ENCODE measurements around the gene CIT.

CIT gene

DNA sequence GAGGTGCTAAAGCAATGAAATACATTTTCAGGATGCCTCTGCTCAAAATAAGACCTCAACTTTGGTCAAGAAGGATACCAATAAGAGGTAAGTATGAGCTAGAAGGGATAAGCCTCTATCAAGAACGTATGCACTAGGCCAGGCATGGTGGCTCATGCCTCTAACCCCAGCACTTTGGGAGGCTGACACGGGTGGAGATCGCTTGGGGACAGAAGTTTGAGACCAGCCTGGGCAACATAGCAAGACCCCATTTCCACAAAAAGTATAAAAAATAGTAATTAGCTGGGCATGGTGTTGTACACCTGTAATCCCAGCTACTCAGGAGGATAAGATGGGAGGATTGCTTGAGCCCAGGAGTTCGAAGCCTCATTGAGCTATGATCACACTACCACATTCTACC is 114.5 kb downstream of the CIT start:
- no peak overlapping the region for H3K4me3 ChIP-seq (ENCODE audit: low read length)
- DNase-seq (ENCODE audit: low read depth, low spot score): no peak

DNA sequence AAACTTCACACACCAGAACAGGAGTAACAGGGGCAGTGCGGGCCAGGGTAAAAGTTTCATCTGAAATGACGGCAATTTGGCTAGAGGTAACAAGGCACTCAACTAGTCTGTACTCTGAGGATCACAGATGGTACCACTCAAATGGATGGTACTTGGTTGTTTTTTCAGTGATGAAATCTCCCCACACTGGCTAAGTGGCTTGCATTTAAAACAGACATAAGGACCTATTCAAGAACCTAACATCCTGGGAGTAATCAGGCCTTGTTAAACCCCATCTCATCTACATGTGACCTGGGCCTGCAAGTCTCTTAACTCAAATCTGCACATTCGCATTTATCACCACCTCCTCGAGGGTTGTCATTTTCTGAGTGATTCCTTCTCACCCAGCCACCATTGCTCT is 118.4 kb downstream of the CIT start:
- no peak for DNase-seq (ENCODE audit: low read depth, low spot score)
- H3K4me3 ChIP-seq (ENCODE audit: low read length): no peak overlapping the region

DNA sequence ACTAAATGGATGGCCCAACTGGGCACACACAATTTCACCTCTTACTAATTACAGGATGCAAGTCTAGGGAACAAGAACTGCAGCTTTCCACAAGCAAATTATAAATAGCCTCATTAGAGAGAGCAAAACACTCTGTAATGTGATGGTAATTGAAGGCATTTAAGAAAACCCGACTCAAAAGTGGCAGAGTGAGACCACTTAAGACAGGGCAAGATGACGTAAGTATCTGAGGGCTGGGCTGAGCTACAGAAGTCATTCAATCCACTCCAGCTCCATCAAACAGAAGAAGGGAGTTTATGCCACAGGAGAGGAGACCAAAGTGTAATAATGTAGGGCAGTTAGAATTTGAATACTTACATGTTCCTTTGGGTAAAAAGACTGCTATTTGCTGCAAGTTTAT is 118.9 kb downstream of the CIT start:
- no peak overlapping the region for H3K4me3 ChIP-seq (ENCODE audit: low read length)
- DNase-seq (ENCODE audit: low read depth, low spot score): no peak

- no peak for DNase-seq (ENCODE audit: low read depth, low spot score)
- no peak overlapping the region for H3K4me3 ChIP-seq (ENCODE audit: low read length)
These were observed 125.2 kb downstream of the CIT start for GRCh38 chr12:119751961-119752360.

GRCh38 chr12:119749666-119750065 is 127.5 kb downstream of the CIT start:
- DNase-seq (ENCODE audit: low read depth, low spot score): no peak
- H3K4me3 ChIP-seq (ENCODE audit: low read length): no peak overlapping the region

DNA sequence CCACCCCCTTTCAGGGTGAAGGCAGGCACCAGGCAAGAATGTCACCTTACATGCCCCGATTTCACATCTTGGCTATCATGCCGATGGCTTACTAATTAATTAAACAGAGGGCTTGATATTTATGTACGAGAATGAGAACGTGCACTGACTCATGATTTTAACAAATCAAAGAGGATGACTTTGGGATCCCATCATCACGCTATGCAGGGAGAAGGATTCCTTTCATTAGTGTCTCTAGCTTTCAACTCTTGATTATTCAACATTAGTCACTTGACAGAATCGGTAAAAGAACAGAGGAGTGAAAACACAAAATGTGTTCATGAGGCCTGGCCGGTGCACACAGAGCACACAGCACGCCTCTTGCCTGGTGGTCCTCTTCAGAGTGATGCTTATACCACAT is 128.6 kb downstream of the CIT start:
- DNase-seq (ENCODE audit: low read depth, low spot score): no peak
- H3K4me3 ChIP-seq (ENCODE audit: low read length): no peak overlapping the region

- DNase-seq (ENCODE audit: low read depth, low spot score): no peak
- H3K4me3 ChIP-seq (ENCODE audit: low read length): no peak overlapping the region
These were observed 131.0 kb downstream of the CIT start for GRCh38 chr12:119746169-119746568.

GRCh38 chr12:119744900-119745606 is 132.1 kb downstream of the CIT start:
- no peak for DNase-seq (ENCODE audit: low read depth, low spot score)
- H3K4me3 ChIP-seq (ENCODE audit: low read length): no peak overlapping the region

GRCh38 chr12:119742700-119743099 is 134.4 kb downstream of the CIT start:
- DNase-seq (ENCODE audit: low read depth, low spot score): no peak
- H3K4me3 ChIP-seq (ENCODE audit: low read length): no peak overlapping the region

DNA sequence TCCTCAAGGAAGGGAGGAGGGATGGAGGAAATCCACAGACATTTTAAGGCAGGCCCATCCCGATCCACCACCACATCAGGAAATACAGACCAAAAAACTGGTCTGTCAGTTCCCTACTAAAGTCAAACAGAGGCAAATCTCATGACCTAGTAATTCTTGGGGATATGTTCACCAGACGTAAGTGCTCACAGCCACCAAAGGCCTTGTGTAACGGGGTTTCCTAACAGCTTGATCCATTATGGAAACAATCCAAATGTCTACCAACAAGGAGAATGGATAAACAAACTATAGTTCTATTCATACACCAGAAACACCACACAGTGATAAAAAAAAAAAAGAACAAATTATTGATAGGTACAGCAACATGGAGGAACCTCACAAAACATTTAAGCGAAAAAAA is 136.3 kb downstream of the CIT start:
- H3K4me3 ChIP-seq (ENCODE audit: low read length): no peak overlapping the region
- DNase-seq (ENCODE audit: low read depth, low spot score): no peak

DNA sequence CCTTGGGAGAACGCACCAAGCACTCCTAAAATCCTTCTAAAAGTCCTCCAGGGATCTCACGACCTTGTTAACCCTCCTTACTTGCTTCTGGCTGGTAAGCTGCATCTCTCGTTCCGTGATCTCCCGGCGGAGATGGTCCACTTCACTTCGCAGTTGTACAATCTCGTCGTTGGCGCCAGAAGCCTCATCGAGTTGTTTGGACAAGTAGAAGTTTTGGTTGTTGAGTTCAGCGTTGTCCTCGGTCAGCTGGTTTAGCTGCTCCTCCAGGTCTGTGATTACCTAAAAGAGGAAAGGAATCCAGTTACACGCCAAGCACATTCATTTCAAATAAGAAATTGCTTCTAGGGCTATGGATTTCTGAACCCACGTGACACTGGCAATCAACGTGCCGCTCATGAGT is 142.0 kb downstream of the CIT start:
- no peak for DNase-seq (ENCODE audit: low read depth, low spot score)

GRCh38 chr12:119730381-119730780 is 146.7 kb downstream of the CIT start:
- H3K4me3 ChIP-seq (ENCODE audit: low read length): no peak overlapping the region
- no peak for DNase-seq (ENCODE audit: low read depth, low spot score)

More for the DNA sequence above, 142.0 kb downstream of the CIT start:
- no peak overlapping the region for H3K4me3 ChIP-seq (ENCODE audit: low read length)

- DNase-seq (ENCODE audit: low read depth, low spot score): no peak
These were observed 147.2 kb downstream of the CIT start for GRCh38 chr12:119729871-119730270.

DNA sequence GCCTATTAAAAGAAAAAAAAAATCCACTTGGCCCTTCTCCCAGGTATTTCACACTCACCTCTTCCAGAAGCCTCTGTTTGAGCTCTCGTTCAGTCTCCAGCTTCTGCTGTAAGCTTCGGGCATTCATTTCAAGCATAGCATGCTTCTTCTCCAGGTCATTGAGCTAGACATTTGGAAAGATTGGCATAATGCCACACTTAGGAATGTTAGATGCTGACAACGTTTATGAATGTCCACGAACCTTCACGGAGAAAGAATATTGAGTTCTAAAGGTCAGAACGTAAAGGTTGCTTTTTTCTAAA is 148.7 kb downstream of the CIT start:
- DNase-seq (ENCODE audit: low read depth, low spot score): no peak
- no peak overlapping the region for H3K4me3 ChIP-seq (ENCODE audit: low read length)

More at GRCh38 chr12:119729871-119730270, 147.2 kb downstream of the CIT start:
- H3K4me3 ChIP-seq (ENCODE audit: low read length): no peak overlapping the region

DNA sequence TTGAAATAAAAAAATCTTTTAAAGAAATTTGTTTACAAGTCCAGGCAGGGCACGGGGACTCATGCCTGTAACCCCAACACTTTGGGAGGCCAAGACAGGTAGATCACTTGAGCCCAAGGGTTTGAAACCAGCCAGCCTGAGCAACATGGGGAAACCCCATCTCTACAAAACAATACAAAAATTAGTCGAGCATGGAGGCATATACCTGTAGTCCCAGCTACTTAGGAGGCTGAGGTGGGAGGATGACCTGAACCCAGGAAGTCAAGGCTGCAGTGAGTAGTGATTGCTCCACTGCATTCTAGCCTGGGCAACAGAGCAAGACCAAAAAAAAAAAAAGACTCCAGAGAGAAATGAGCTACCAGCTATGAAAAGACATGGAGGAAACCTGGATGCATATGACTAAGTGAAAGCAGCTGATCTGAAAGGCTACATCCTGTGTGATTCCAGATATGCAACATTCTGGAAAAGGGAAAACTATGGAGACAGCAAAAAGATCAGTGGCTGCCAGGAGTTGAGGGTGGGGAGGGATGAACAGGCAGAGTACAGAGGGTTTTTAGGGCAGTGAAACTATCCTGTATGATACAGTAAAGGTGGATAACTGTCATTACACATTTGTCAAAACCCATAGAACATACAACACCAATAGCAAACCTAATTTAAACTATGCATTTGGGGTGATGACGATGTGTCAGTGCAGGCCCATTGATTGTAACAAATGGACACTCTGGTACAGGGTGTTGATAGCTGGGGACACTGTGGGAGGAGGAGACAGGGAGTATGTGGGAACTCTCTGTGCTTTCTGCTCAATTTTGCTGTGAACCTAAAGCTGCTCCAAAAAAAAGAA is 149.3 kb downstream of the CIT start:
- no peak overlapping the region for H3K4me3 ChIP-seq (ENCODE audit: low read length)

DNA sequence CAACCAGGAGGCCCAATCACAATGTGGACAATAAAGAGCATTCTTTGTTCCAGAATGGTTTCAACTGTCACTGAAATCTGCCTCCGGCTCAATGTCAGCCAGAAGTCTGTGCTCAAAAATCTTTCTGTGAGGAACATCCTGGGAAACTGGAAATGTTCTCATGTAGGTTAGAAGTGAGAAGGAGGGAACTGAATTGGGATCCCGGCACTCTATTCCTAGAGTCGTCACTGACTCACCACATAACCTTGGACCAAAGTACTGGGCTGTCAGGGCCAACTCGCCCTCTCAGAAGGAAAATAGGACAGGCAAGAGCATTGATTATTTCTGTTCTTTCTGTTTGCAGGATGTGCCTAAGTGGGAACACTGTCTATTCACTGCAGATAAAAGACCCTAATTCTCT is 151.6 kb downstream of the CIT start:
- no peak overlapping the region for H3K4me3 ChIP-seq (ENCODE audit: low read length)
- DNase-seq (ENCODE audit: low read depth, low spot score): no peak

More for the DNA sequence above, 149.3 kb downstream of the CIT start:
- no peak for DNase-seq (ENCODE audit: low read depth, low spot score)

DNA sequence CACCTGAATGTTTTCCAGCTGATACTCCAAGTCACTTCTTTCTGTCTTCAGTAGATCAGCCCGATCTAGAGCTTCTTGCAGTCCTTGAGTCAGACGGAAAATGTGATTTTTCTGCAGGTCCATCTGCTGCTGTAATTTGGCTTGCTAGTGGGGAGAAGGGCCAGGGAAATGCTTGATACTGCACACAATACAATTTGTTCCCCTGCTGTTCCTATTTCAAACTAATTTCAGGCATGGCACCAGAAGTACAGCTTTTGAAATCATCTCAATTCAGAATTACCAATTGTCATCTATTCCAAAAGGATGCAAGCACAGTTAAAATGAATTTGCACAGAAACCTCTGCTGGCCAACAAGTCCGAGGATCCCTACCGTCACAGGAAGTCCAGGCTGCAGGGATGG is 155.8 kb downstream of the CIT start:
- DNase-seq (ENCODE audit: low read depth, low spot score): no peak
- no peak overlapping the region for H3K4me3 ChIP-seq (ENCODE audit: low read length)

- DNase-seq (ENCODE audit: low read depth, low spot score): no peak
- H3K4me3 ChIP-seq (ENCODE audit: low read length): no peak overlapping the region
These were observed 156.8 kb downstream of the CIT start for GRCh38 chr12:119720349-119720748.

DNA sequence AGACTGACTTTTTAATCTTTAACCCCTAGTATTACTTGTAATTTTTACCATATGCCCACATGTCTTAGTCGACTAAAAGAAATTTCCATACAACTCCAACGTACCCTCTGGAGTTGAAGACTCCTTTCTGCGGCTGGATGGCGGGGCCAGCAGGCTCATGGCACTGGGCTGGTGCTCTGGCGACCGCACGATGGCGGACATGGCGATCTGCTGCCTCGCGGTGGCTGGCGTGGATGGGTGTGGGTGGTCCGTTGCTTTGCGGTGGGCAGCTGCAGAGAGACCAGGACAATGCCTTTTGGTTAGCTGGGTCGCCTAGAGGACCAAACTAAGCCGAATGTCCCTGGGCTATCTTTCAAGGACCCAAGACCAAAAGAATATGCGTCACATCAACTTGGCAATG is 159.0 kb downstream of the CIT start:
- no peak overlapping the region for H3K4me3 ChIP-seq (ENCODE audit: low read length)
- no peak for DNase-seq (ENCODE audit: low read depth, low spot score)

GRCh38 chr12:119715268-119715620 is 161.9 kb downstream of the CIT start:
- no peak for DNase-seq (ENCODE audit: low read depth, low spot score)
- H3K4me3 ChIP-seq (ENCODE audit: low read length): no peak overlapping the region

Data from Jurkat, Clone E6-1 (cell line).